ENCODE data around the gene SESTD1. TPM values are rescaled to one million over a fixed set of nuclear protein-coding genes. Genes with fewer than 3 reads are reported as not detected.

Gene SESTD1
- total RNA-seq, 2 experiments from 2014 or later = 8.7 to 10.2 TPM

GRCh38 chr2:179253226-179253625 is 11.4 kb downstream of the SESTD1 start:
- Histone ChIP-seq H3K27ac (ENCODE audit: low read depth in 1 of 2, low read length in 2 of 2) (no peak overlapping the region), H3K4me3 (ENCODE audit: low read length) (no peak overlapping the region), H3K4me1 (ENCODE audit: insufficient read depth, low read length) (no peaks in the 10 kb centered on the region), H3K36me3 (ENCODE audit: insufficient read depth, low read length) (no peaks in the 10 kb centered on the region), H3K27me3 (ENCODE audit: control insufficient read depth in 1 of 2, insufficient read depth in 2 of 2, low read length in 2 of 2) (no peaks in the 10 kb centered on the region), H3K9me3 (ENCODE audit: control insufficient read depth in 1 of 2, insufficient read depth in 1 of 2, low read length in 2 of 2) (no peaks in the 10 kb centered on the region)
- CTCF ChIA-PET = no interaction called here
- no peaks in the 10 kb centered on the region for H3K36me3 Mint-ChIP-seq (ENCODE audit: low read depth)
- H3K27me3 Mint-ChIP-seq = no peaks in the 10 kb centered on the region
- H3K27ac Mint-ChIP-seq = peak overlapping the region; percentile 5
- no peak for DNase-seq
- POLR2A ChIA-PET = interaction anchor here (0.7 kb wide), 1 partner anchor 32 kb away, joined by 3 read pairs; no protein-coding TSS in a partner anchor
- H3K9me3 Mint-ChIP-seq = no peaks in the 10 kb centered on the region
- no peak for ATAC-seq (ENCODE audit: poor library complexity)
- intact Hi-C loops (cut with DNase I, micrococcal nuclease) = no loop called here
- peak overlapping the region; percentile 14 for H3K4me3 Mint-ChIP-seq
- TF ChIP-seq, protein P1, sequence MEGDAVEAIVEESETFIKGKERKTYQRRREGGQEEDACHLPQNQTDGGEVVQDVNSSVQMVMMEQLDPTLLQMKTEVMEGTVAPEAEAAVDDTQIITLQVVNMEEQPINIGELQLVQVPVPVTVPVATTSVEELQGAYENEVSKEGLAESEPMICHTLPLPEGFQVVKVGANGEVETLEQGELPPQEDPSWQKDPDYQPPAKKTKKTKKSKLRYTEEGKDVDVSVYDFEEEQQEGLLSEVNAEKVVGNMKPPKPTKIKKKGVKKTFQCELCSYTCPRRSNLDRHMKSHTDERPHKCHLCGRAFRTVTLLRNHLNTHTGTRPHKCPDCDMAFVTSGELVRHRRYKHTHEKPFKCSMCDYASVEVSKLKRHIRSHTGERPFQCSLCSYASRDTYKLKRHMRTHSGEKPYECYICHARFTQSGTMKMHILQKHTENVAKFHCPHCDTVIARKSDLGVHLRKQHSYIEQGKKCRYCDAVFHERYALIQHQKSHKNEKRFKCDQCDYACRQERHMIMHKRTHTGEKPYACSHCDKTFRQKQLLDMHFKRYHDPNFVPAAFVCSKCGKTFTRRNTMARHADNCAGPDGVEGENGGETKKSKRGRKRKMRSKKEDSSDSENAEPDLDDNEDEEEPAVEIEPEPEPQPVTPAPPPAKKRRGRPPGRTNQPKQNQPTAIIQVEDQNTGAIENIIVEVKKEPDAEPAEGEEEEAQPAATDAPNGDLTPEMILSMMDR (IDR thresholded peaks at IDR 0.05) = no peak
- H3K4me1 Mint-ChIP-seq (ENCODE audit: low read depth) = peaks cover 46% of the 10 kb centered on the region

DNA sequence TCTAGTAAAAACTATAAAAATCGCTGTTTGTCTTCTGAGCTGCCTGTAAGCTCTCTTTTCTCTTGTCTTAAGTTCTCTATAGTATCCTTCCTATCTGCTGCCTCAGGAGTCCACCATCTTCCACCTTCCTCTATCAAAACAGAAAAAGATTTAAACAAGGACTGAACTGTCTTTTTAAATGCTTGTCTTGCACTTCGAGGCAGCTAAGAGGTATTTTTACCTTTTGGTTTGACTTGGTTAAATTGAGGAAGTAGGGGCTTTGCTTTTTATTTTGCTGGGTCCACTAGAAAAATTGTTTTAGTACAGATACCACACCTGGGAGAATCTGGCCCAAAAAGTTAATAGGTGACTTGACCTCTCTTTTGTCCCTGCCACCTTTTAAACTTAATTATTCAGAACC is 12.2 kb downstream of the SESTD1 start:
- no peaks in the 10 kb centered on the region for H3K36me3 Mint-ChIP-seq (ENCODE audit: low read depth)
- intact Hi-C loops (cut with DNase I, micrococcal nuclease) = no loop called here
- H3K4me3 Mint-ChIP-seq = peak overlapping the region; percentile 62
- DNase-seq (no peak), ATAC-seq (ENCODE audit: poor library complexity) (no peak)
- Histone ChIP-seq H3K27me3 (ENCODE audit: control insufficient read depth in 1 of 2, insufficient read depth in 2 of 2, low read length in 2 of 2) (no peaks in the 10 kb centered on the region), H3K36me3 (ENCODE audit: insufficient read depth, low read length) (no peaks in the 10 kb centered on the region), H3K4me1 (ENCODE audit: insufficient read depth, low read length) (no peaks in the 10 kb centered on the region), H3K9me3 (ENCODE audit: control insufficient read depth in 1 of 2, insufficient read depth in 1 of 2, low read length in 2 of 2) (no peaks in the 10 kb centered on the region), H3K4me3 (ENCODE audit: low read length) (no peak overlapping the region), H3K27ac (ENCODE audit: low read depth in 1 of 2, low read length in 2 of 2) (no peak overlapping the region)
- TF ChIP-seq, protein P1 (IDR thresholded peaks at IDR 0.05) = no peak
- no peaks in the 10 kb centered on the region for H3K27me3 Mint-ChIP-seq
- H3K9me3 Mint-ChIP-seq = no peaks in the 10 kb centered on the region
- H3K27ac Mint-ChIP-seq = peak overlapping the region; percentile 5
- POLR2A ChIA-PET = no interaction called here
- CTCF ChIA-PET = no interaction called here
- H3K4me1 Mint-ChIP-seq (ENCODE audit: low read depth) = peaks cover 52% of the 10 kb centered on the region

DNA sequence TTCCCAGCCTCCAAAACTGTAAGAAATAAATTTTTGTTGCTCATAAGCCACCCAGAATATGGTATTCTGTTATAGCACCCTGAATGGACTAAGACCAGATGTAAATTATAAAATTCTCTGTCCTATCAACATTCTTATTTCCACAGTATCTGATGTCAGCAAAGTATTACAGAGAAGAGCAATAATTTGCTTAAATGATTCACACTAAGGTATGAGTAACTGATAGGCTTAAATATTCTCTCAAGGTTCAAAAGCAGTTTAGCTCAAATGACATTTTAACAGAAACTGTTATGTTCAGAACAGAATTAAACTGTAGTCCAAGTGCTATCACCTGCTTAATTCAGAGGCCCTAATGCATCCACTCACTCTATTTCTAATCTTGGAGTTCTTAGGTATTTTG is 12.8 kb downstream of the SESTD1 start:
- TF ChIP-seq, protein P1 (IDR thresholded peaks at IDR 0.05) = no peak
- ChIA-PET CTCF (no interaction called here), POLR2A (no interaction called here)

More for the DNA sequence above, 12.8 kb downstream of the SESTD1 start:
- no peaks in the 10 kb centered on the region for H3K27me3 ChIP-seq (ENCODE audit: control insufficient read depth in 1 of 2, insufficient read depth in 2 of 2, low read length in 2 of 2)
- no peak overlapping the region for H3K27ac ChIP-seq (ENCODE audit: low read depth in 1 of 2, low read length in 2 of 2)
- Mint-ChIP-seq H3K27ac (peak overlapping the region; percentile 5), H3K9me3 (no peaks in the 10 kb centered on the region), H3K27me3 (no peaks in the 10 kb centered on the region), H3K4me3 (no peak overlapping the region), H3K4me1 (ENCODE audit: low read depth) (peaks cover 52% of the 10 kb centered on the region), H3K36me3 (ENCODE audit: low read depth) (no peaks in the 10 kb centered on the region)
- no peaks in the 10 kb centered on the region for H3K4me1 ChIP-seq (ENCODE audit: insufficient read depth, low read length)
- intact Hi-C loops (cut with DNase I, micrococcal nuclease) = no loop called here
- ATAC-seq (ENCODE audit: poor library complexity) (no peak), DNase-seq (no peak)
- no peaks in the 10 kb centered on the region for H3K9me3 ChIP-seq (ENCODE audit: control insufficient read depth in 1 of 2, insufficient read depth in 1 of 2, low read length in 2 of 2)
- no peaks in the 10 kb centered on the region for H3K36me3 ChIP-seq (ENCODE audit: insufficient read depth, low read length)
- H3K4me3 ChIP-seq (ENCODE audit: low read length) = no peak overlapping the region

Data from CD4-positive, alpha-beta T cell (primary cell).